HG03460 (cell line): ENCODE measurements around the gene SLC19A1.

Experiments used
- ATAC-seq: cut with Tn5 transposase; IDR thresholded peaks from one replicate; pipeline ENCODE4 v1.9.1; 2021; ENCODE audit not compliant: unreplicated experiment

SLC19A1 gene

GRCh38 chr21:45470087-45470515 lies 72.1 kb downstream of the SLC19A1 start:
- ATAC-seq: no peak

- ATAC-seq: no peak
Measured at GRCh38 chr21:45469273-45470086, 72.8 kb downstream of the SLC19A1 start.

- no peak for ATAC-seq
Measured at GRCh38 chr21:45468971-45469272, 73.3 kb downstream of the SLC19A1 start.

GRCh38 chr21:45468051-45468970 lies 73.9 kb downstream of the SLC19A1 start:
- no peak for ATAC-seq

DNA sequence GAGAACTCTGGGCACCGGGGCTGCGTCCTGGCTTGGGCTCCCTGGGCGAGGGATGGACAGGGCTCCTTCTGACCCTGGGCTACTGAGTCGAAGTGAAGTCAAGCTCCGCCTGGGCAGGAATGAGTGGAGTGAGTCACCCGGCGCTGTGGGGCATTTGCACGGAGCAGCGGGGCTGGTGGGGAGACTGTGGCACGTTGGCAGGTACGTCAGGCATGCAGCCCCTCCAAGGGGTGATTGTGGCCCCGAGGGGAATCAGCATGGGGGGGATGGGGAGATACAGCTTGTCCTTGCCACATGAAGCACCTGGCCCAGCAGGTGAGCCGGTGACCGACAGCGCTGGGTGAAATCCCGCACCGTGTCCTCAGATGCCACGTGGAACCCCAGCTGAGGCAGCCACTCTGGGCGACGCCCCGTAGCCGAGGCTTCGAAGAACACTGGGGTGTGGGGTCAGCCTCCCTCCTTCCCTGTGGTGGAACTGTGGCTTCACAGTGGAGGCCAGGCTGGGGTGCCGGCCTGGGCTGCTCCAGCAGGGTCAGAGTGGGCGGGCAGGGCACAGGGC lies 74.9 kb downstream of the SLC19A1 start:
- no peak for ATAC-seq

- no peak for ATAC-seq
Measured at GRCh38 chr21:45466330-45467220, 75.7 kb downstream of the SLC19A1 start.

GRCh38 chr21:45465611-45466329 lies 76.5 kb downstream of the SLC19A1 start:
- no peak for ATAC-seq

GRCh38 chr21:45465105-45465504 lies 77.1 kb downstream of the SLC19A1 start:
- no peak for ATAC-seq

GRCh38 chr21:45464309-45464708 lies 77.9 kb downstream of the SLC19A1 start:
- ATAC-seq: no peak

- ATAC-seq: no peak
Measured at GRCh38 chr21:45463871-45464270, 78.4 kb downstream of the SLC19A1 start.

DNA sequence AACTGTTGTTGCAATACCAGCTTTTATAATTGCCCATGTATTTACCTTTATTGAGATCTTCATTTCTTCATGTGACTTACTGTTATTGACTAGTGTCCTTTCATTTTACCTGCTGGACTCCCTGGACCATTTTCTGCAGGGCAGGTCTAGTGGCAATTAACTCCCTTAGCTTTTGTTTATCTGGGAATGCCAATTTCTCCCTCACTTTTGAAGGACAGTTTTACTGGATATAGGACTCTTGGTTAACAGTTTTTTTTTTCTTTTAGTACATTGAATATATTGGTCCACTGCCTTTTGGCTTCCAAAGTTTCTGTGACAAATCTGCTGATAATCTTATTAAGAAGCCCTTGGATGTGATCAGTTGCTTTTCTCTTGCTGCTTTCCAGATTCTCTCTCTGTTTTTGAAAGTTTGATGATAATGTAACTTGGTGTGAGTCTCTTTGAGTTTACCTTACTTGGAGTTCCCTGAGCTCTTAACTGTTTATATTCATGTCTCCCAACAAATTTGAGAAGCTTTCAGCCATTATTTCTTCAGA lies 80.4 kb downstream of the SLC19A1 start:
- ATAC-seq: no peak

DNA sequence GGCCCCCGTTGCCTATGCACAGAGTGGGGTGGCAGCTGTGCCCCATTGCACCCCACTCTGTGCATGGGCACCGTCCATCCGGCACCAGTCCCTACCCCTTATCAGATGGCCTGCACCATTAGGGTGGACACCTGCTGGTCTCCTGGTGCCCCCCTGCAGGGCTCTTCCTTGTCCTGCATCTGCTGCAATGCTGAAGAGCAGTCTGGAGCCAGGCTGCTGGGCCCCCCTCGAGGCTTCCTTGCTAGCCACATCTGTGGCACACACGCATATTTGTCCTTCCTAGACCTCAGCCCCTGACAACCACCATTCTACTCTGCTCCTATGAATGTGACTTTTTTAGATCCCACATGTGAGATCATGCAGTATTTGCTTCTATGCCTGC lies 80.9 kb downstream of the SLC19A1 start:
- ATAC-seq: no peak

DNA sequence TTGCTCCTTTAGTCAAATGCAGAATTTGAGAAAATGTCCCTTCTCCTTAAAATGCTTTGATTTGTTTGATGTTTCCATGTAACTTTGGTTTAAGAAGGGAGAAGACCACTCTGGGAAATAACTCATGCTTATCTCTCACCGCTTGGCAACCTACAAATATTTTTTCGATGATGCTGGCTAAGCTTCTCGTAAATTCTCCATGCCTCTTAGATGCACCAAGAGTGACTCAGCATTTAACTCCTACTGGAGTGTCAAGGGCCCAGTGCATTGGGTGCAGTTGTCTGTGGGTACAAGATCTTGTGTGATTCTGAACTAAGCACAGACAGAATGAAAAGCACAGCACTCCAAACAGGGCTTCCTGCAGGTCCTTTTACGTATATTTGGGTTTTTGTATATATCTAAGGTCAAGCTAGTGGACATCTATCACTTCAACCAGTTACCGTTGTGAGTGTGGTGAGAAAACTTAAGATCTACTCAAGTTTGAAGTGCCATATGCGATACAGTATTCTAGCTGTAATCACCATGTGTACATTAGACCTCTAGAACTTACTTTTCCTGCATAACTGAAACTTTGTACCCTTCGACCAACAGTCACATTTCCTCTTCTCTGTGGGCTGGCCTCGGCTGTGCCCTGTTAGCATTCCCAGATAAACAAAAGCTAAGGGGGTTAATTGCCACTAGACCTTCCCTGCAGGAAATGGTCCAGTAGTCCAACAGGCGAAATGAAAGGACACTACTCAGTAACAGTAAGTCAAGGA lies 81.5 kb downstream of the SLC19A1 start:
- ATAC-seq: no peak

GRCh38 chr21:45460011-45460565 lies 82.2 kb downstream of the SLC19A1 start:
- ATAC-seq: no peak

- ATAC-seq: no peak
Measured at GRCh38 chr21:45459171-45460010, 82.8 kb downstream of the SLC19A1 start.

DNA sequence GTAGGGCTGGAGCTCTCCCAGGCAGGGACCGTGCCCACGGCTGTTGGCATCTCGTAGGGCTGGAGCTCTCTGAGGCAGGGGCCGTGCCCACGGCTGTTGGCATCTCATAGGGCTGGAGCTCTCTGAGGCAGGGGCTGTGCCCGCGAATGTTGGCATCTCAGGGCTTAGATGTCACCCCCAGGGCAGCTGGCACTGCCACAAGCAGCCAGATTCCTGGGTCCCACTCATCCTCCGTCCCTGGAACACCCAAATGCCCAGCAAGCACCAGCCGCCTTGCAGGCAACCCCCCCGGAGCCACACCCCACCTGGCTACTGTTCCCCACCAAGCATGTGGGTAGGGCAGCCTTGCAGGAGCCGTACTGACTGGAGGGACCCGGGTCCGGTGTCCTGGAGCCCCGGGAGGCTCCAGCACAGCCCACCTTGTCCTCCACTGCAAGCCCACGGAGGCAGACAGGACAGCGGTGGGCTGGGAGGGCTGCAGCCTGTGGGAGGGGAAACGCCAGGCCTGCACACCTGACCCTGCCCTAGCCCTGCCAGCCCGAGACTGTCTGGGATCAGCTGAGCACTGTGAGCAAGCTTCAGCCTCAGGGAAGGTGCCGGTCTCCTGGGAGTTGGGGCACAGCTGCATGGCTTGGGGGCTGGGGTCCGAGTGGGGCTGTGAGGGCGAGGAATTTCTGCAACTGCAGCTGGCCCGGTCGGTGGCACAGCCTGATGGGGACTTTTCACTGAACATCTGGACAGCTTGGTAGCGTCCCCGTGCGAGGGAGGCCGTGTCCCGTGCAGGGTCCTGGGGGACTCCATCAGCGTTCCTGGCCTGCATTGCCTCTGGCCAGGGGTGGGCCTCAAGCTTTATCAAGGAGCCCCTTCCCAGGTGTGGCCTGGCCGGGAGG lies 83.7 kb downstream of the SLC19A1 start:
- no peak for ATAC-seq

- no peak for ATAC-seq
Measured at GRCh38 chr21:45457832-45458172, 84.4 kb downstream of the SLC19A1 start.
